RCC 7860 (cell line): Measurements from ENCODE around the gene CFAP45.

Source experiments
- DNase-seq: peaks from one replicate; pipeline ENCODE4 v3.0.0-alpha.2; 2015; ENCODE audit warnings: low spot score
- FAIRE-seq: peaks from 2 replicates; lab custom pipeline; 2012; peaks lifted over from hg19 to GRCh38; lab: Jason Lieb, UNC

The CFAP45 gene

GRCh38 chr1:159936273-159936904 is 36.4 kb upstream of the CFAP45 start:
- FAIRE-seq: no peak

GRCh38 chr1:159935719-159936272 is 35.8 kb upstream of the CFAP45 start:
- FAIRE-seq (no peak), DNase-seq (no peak)

More at GRCh38 chr1:159936273-159936904, 36.4 kb upstream of the CFAP45 start:
- peak; percentile 38 for DNase-seq

- DNase-seq (no peak), FAIRE-seq (no peak)
These were observed 35.3 kb upstream of the CFAP45 start for GRCh38 chr1:159935305-159935704.

- no peak for DNase-seq
- no peak for FAIRE-seq
These were observed 34.4 kb upstream of the CFAP45 start for GRCh38 chr1:159934136-159935039.

- no peak for FAIRE-seq
These were observed 33.4 kb upstream of the CFAP45 start for GRCh38 chr1:159933347-159933746.

GRCh38 chr1:159932296-159933285 is 32.6 kb upstream of the CFAP45 start:
- peak; percentile 53 for DNase-seq
- no peak for FAIRE-seq

More at GRCh38 chr1:159933347-159933746, 33.4 kb upstream of the CFAP45 start:
- no peak for DNase-seq

- no peak for FAIRE-seq
- DNase-seq: no peak
These were observed 31.8 kb upstream of the CFAP45 start for GRCh38 chr1:159931795-159932173.

GRCh38 chr1:159931101-159931794 is 31.3 kb upstream of the CFAP45 start:
- DNase-seq: no peak
- no peak for FAIRE-seq

- DNase-seq (no peak), FAIRE-seq (no peak)
These were observed 30.7 kb upstream of the CFAP45 start for GRCh38 chr1:159930634-159931033.

GRCh38 chr1:159930216-159930615 is 30.3 kb upstream of the CFAP45 start:
- FAIRE-seq (no peak), DNase-seq (no peak)

- DNase-seq (no peak), FAIRE-seq (no peak)
These were observed 29.4 kb upstream of the CFAP45 start for GRCh38 chr1:159929155-159930051.

- no peak for FAIRE-seq
- no peak for DNase-seq
These were observed 28.6 kb upstream of the CFAP45 start for GRCh38 chr1:159928491-159929050.

- no peak for FAIRE-seq
- no peak for DNase-seq
These were observed 28.0 kb upstream of the CFAP45 start for GRCh38 chr1:159927849-159928431.

- no peak for FAIRE-seq
These were observed 27.4 kb upstream of the CFAP45 start for GRCh38 chr1:159927211-159927848.

GRCh38 chr1:159925719-159926078 is 25.7 kb upstream of the CFAP45 start:
- DNase-seq (peak; percentile 68), FAIRE-seq (no peak)

More at GRCh38 chr1:159927211-159927848, 27.4 kb upstream of the CFAP45 start:
- no peak for DNase-seq

GRCh38 chr1:159924791-159925718 is 25.1 kb upstream of the CFAP45 start, which contains the start of gene TAGLN2:
TAGLN2 (minus strand) TSS chr1:159925507; CDS start chr1:159920509, 4,998 bp downstream.
- peak; percentile 55 for FAIRE-seq
- peak; percentile 88 for DNase-seq
